T follicular helper cell (primary cell): ENCODE results near the gene CCDC6.

Experiments used
- DNase-seq: peaks from one replicate; pipeline ENCODE4 v3.0.0-alpha.2; 2020; ENCODE audit warnings: low read depth

CCDC6 gene

GRCh38 chr10:59851864-59852263 is 54.5 kb downstream of the CCDC6 start:
- no peak for DNase-seq

GRCh38 chr10:59847888-59848287 is 58.5 kb downstream of the CCDC6 start:
- no peak for DNase-seq

- DNase-seq = no peak
Observed at GRCh38 chr10:59847326-59847725, 59.0 kb downstream of the CCDC6 start.

- no peak for DNase-seq
Observed at GRCh38 chr10:59844436-59844835, 61.9 kb downstream of the CCDC6 start.

GRCh38 chr10:59843748-59844147 is 62.6 kb downstream of the CCDC6 start:
- DNase-seq = no peak

- DNase-seq = no peak
Observed at GRCh38 chr10:59839576-59839975, 66.8 kb downstream of the CCDC6 start.

- DNase-seq = no peak
Observed at GRCh38 chr10:59838085-59838789, 68.1 kb downstream of the CCDC6 start.

- no peak for DNase-seq
Observed at GRCh38 chr10:59833810-59834209, 72.5 kb downstream of the CCDC6 start.

- DNase-seq = no peak
Observed at GRCh38 chr10:59832506-59832905, 73.8 kb downstream of the CCDC6 start.

GRCh38 chr10:59831658-59832503 is 74.5 kb downstream of the CCDC6 start:
- no peak for DNase-seq

GRCh38 chr10:59830601-59831259 is 75.6 kb downstream of the CCDC6 start:
- no peak for DNase-seq

- DNase-seq = no peak
Observed at GRCh38 chr10:59829601-59830000, 76.8 kb downstream of the CCDC6 start.

GRCh38 chr10:59829024-59829423 is 77.3 kb downstream of the CCDC6 start:
- no peak for DNase-seq

GRCh38 chr10:59825932-59826331 is 80.4 kb downstream of the CCDC6 start:
- no peak for DNase-seq

- no peak for DNase-seq
Observed at GRCh38 chr10:59823751-59824150, 82.6 kb downstream of the CCDC6 start.

- DNase-seq = no peak
Observed at GRCh38 chr10:59823111-59823510, 83.2 kb downstream of the CCDC6 start.

GRCh38 chr10:59820471-59820870 is 85.9 kb downstream of the CCDC6 start:
- DNase-seq = no peak

GRCh38 chr10:59819683-59820082 is 86.7 kb downstream of the CCDC6 start:
- DNase-seq = no peak

GRCh38 chr10:59819265-59819664 is 87.1 kb downstream of the CCDC6 start:
- no peak for DNase-seq

- no peak for DNase-seq
Observed at GRCh38 chr10:59817773-59818172, 88.6 kb downstream of the CCDC6 start.

GRCh38 chr10:59814878-59815277 is 91.5 kb downstream of the CCDC6 start:
- no peak for DNase-seq

GRCh38 chr10:59812519-59813122 is 93.7 kb downstream of the CCDC6 start:
- no peak for DNase-seq

GRCh38 chr10:59809644-59809974 is 96.7 kb downstream of the CCDC6 start:
- DNase-seq = no peak
